IMR-90 (cell line): ENCODE measurements around the gene ITGB4.
"Not testable (repeated sequence)": the region's sequence is repeated elsewhere in the genome, so short reads cannot be mapped to it uniquely, and the experiment has no call there.

ENCODE experiments used
- CEBPB ChIP-seq: IDR thresholded peaks from 2 replicates; pipeline ENCODE4 v1.6.1; 2012; ENCODE audit warnings: low read depth, low read length, improper control_type of control experiment
- CTCF ChIP-seq: conservative IDR thresholded peaks from 2 replicates; pipeline ENCODE4 v1.5.1; 2012; ENCODE audit warnings: mild to moderate bottlenecking, low read depth, low read length, improper control_type of control experiment
- RAD21 ChIP-seq: IDR thresholded peaks from 2 replicates; pipeline ENCODE4 v1.6.1; 2012; ENCODE audit warnings: low read length, improper control_type of control experiment

GRCh38 chr17:75778066-75778860 is 57.0 kb downstream of the ITGB4 start:
- TF ChIP-seq RAD21, CEBPB, CTCF: not testable (repeated sequence)
